GM21447 (cell line): ENCODE data around the gene NTF3.

Experiments
- ATAC-seq: cut with Tn5 transposase; IDR thresholded peaks from one replicate; pipeline ENCODE4 v1.9.1; 2021; ENCODE audit not compliant: unreplicated experiment

NTF3 gene

GRCh38 chr12:5509557-5509956 is 77.6 kb downstream of the NTF3 start:
- ATAC-seq: no peak

GRCh38 chr12:5510251-5510805 is 78.4 kb downstream of the NTF3 start:
- ATAC-seq: no peak

- no peak for ATAC-seq
Measured at GRCh38 chr12:5511256-5511643, 79.3 kb downstream of the NTF3 start.

GRCh38 chr12:5511644-5512600 is 80.0 kb downstream of the NTF3 start:
- no peak for ATAC-seq

- no peak for ATAC-seq
Measured at GRCh38 chr12:5512601-5512970, 80.7 kb downstream of the NTF3 start.

GRCh38 chr12:5513406-5513805 is 81.5 kb downstream of the NTF3 start:
- no peak for ATAC-seq

- ATAC-seq: no peak
Measured at GRCh38 chr12:5514016-5514415, 82.1 kb downstream of the NTF3 start.

- ATAC-seq: no peak
Measured at GRCh38 chr12:5514545-5514944, 82.6 kb downstream of the NTF3 start.

GRCh38 chr12:5515458-5515857 is 83.5 kb downstream of the NTF3 start:
- ATAC-seq: no peak

- no peak for ATAC-seq
Measured at GRCh38 chr12:5516371-5517241, 84.7 kb downstream of the NTF3 start.

GRCh38 chr12:5518584-5519365 is 86.9 kb downstream of the NTF3 start:
- ATAC-seq: no peak

GRCh38 chr12:5520037-5520436 is 88.1 kb downstream of the NTF3 start:
- no peak for ATAC-seq

- ATAC-seq: no peak
Measured at GRCh38 chr12:5520831-5521230, 88.9 kb downstream of the NTF3 start.

- ATAC-seq: no peak
Measured at GRCh38 chr12:5521456-5522325, 89.8 kb downstream of the NTF3 start.

- ATAC-seq: no peak
Measured at GRCh38 chr12:5522432-5523335, 90.8 kb downstream of the NTF3 start.

- no peak for ATAC-seq
Measured at GRCh38 chr12:5523396-5524115, 91.6 kb downstream of the NTF3 start.

- no peak for ATAC-seq
Measured at GRCh38 chr12:5524116-5524768, 92.3 kb downstream of the NTF3 start.
